K562 (cell line): ENCODE data around the gene SLC6A6. TPM values are rescaled to one million over a fixed set of nuclear protein-coding genes. Genes with fewer than 3 reads are reported as not detected.
A peak's percentile ranks its signal among the peaks of the same experiment; 100 is the strongest.

Experiments used
- ATAC-seq: fragments of 200-7000 bp; cut with Tn5 transposase; 3 replicates; pipeline ENCODE4 v1.9.1; 2020; ENCODE audit warnings: moderate library complexity
- BruUV-seq: library from RNA; stranded (reverse); fragments of 400-500 nt; replicated peaks from 2 replicates; lab custom pipeline; 2021; lab: Mats Ljungman, UMichigan
- CTCF ChIA-PET: fragments of 300-600 bp; formaldehyde crosslinking; extraction: SDS; loops from one replicate; lab custom pipeline; 2021; ENCODE audit warnings: low intra/inter-chr PET ratio; lab: Yijun Ruan, JAX
- POLR2A ChIA-PET: fragments of 300-600, 350-650 bp; sonication (Branson Sonifier 250); formaldehyde crosslinking; extraction: SDS; loops from one replicate; lab custom pipeline; 2021; ENCODE audit warnings: antibody characterized with exemption, inconsistent platforms; lab: Yijun Ruan, JAX
- DNase-seq, 4 experiments: peaks; one replicate each; pipeline versions ENCODE4 v3.0.0 to v3.0.0-alpha.2; 2011 to 2018; ENCODE audit warnings: low spot score in 3 of 4, mixed read lengths in 3 of 4; ENCODE audit errors: extremely low read depth in 1 of 4
- FAIRE-seq: peaks from 2 replicates; lab custom pipeline; 2011; peaks lifted over from hg19 to GRCh38; lab: Jason Lieb, UNC
- H2AFZ ChIP-seq: 2 replicates; pipeline ENCODE4 v1.6.0; 2011; ENCODE audit warnings: low read depth, low read length, control low read depth, inconsistent platforms
- H3K27ac ChIP-seq: fragments of 200-600 bp; 3 replicates; pipeline ENCODE4 v1.8.0; 2011; ENCODE audit warnings: low read depth, mild to moderate bottlenecking, control low read depth, inconsistent platforms, low read length, moderate library complexity, mixed read lengths; ENCODE audit errors: extremely low read depth
- H3K27me3 ChIP-seq, 2 experiments: fragments of 300-600 bp in 1 of 2; 2 replicates in 1 of 2; 3 replicates in 1 of 2; pipeline versions ENCODE4 v1.6.0 to v1.8.0; 2011; ENCODE audit warnings: inconsistent platforms in 2 of 2, low read length in 2 of 2, mild to moderate bottlenecking in 1 of 2, mixed read lengths in 1 of 2, moderate library complexity in 1 of 2; ENCODE audit not compliant: control insufficient read depth in 2 of 2, insufficient read depth in 2 of 2
- H3K36me3 ChIP-seq: fragments of 300-600 bp; 3 replicates; pipeline ENCODE4 v1.8.0; 2011; ENCODE audit warnings: mild to moderate bottlenecking, low read length, inconsistent platforms; ENCODE audit not compliant: control insufficient read depth, insufficient read depth
- H3K4me1 ChIP-seq, 2 experiments: fragments of 200-600 bp in 1 of 2; replicated peaks in 1 of 2; 2 replicates in 1 of 2; 3 replicates in 1 of 2; pipeline versions ENCODE4 v1.5.1 to v1.8.0; 2011; ENCODE audit warnings: inconsistent platforms in 2 of 2, low read length in 2 of 2, mild to moderate bottlenecking in 1 of 2, mixed read lengths in 1 of 2, moderate library complexity in 1 of 2; ENCODE audit not compliant: control insufficient read depth in 2 of 2, insufficient read depth in 2 of 2
- H3K4me2 ChIP-seq: 2 replicates; pipeline ENCODE4 v1.6.1; 2011; ENCODE audit warnings: low read length, control low read depth, inconsistent platforms, mixed read lengths; ENCODE audit not compliant: insufficient read depth
- H3K4me3 ChIP-seq: fragments of 200-600 bp; sonication (generic), shearing (Covaris generic); 2 replicates; pipeline ENCODE4 v1.5.1; 2016; ENCODE audit warnings: control low read depth, inconsistent platforms
- H3K79me2 ChIP-seq: fragments of 200-600 bp; 3 replicates; pipeline ENCODE4 v1.8.0; 2011; ENCODE audit warnings: low read length, inconsistent platforms; ENCODE audit not compliant: control insufficient read depth, insufficient read depth
- H3K9ac ChIP-seq, 2 experiments: 2 replicates each; pipeline versions ENCODE4 v1.6.0 to v1.6.1; 2011; ENCODE audit warnings: low read depth in 2 of 2, low read length in 2 of 2, control low read depth in 1 of 2, inconsistent platforms in 1 of 2, mild to moderate bottlenecking in 1 of 2, mixed read lengths in 1 of 2; ENCODE audit not compliant: insufficient read depth in 1 of 2
- H3K9me1 ChIP-seq: one replicate; pipeline ENCODE4 v1.6.0; 2011; ENCODE audit warnings: inconsistent platforms, mild to moderate bottlenecking, low read length, moderate library complexity; ENCODE audit not compliant: control insufficient read depth, insufficient read depth
- H3K9me3 ChIP-seq: replicated peaks from 2 replicates; pipeline ENCODE4 v1.5.1; 2011; ENCODE audit warnings: low read depth, low read length, inconsistent platforms; ENCODE audit not compliant: control insufficient read depth, insufficient read depth
- H4K20me1 ChIP-seq: replicated peaks from 2 replicates; pipeline ENCODE4 v1.6.1; 2011; ENCODE audit warnings: low read length, inconsistent platforms, mixed read lengths; ENCODE audit not compliant: control insufficient read depth, insufficient read depth
- ATF7 ChIP-seq: fragments of 450-650 bp; IDR thresholded peaks from 2 replicates; pipeline ENCODE4 v1.7.1; 2014; ENCODE audit warnings: mild to moderate bottlenecking, moderate library complexity
- GATA2 ChIP-seq: sonication (generic); formaldehyde crosslinking; IDR thresholded peaks from 2 replicates; pipeline ENCODE4 v1.4.0; 2020; ENCODE audit warnings: mild to moderate bottlenecking, missing genetic modification reagents
- KLF1 ChIP-seq: fragments of 450-650 bp; IDR thresholded peaks from 2 replicates; pipeline ENCODE4 v1.6.1; 2016; ENCODE audit warnings: missing genetic modification characterization, missing compliant biosample characterization
- MGA ChIP-seq: fragments of 450-650 bp; IDR thresholded peaks from 2 replicates; pipeline ENCODE4 v1.6.1; 2016; ENCODE audit warnings: mild to moderate bottlenecking, moderate library complexity
- RNF219 ChIP-seq: fragments of 250-450 bp; sonication (Bioruptor Pico); IDR thresholded peaks from 2 replicates; pipeline ENCODE4 v1.5.0; 2022; ENCODE audit warnings: mild to moderate bottlenecking
- TBP ChIP-seq: optimal IDR thresholded peaks from 2 replicates; pipeline ENCODE3; 2011; ENCODE audit warnings: low read depth, low read length, improper control_type of control experiment
- WGBS: fragments of 100-300 bp; shearing (Covaris generic); methylation state at CpG from one replicate; pipeline ENCODE4 v1.1.6; 2016; ENCODE audit warnings: low coverage, mixed read lengths; ENCODE audit not compliant: insufficient coverage; ENCODE audit errors: missing lambda C conversion rate; 5-methylcytosine and 5-hydroxymethylcytosine counted together
- in situ Hi-C: fragments of 300-500 bp; cut with MboI; formaldehyde crosslinking; loops from 4 replicates; pipeline ENCODE4 v1.15.0; 2018; ENCODE audit warnings: inconsistent platforms, mixed read lengths
- intact Hi-C: fragments of 100-400 bp; cut with micrococcal nuclease; formaldehyde crosslinking; loops from 2 replicates; pipeline ENCODE4 v1.14.2; 2022
- polyA plus RNA-seq, 8 experiments: library from polyadenylated mRNA; depleted of rRNA in 4 of 8; stranded (reverse) in 5 of 8; unstranded in 3 of 8; fragments of >200 nt; fragmentation: Nextera tagmentation in 2 of 8; fragmentation: Illumina TruSeq in 1 of 8; extraction: Ambion mirVana in 2 of 8; extraction: Trizol in 1 of 8; gene quantifications; 2 replicates each; pipeline versions ENCODE4 v1.2.1 to v1.2.3, GENCODE V29; 2011 to 2014; ENCODE audit warnings: inconsistent platforms in 1 of 8, missing spikeins in 1 of 8
- total RNA-seq, 7 experiments: library from RNA; depleted of rRNA in 6 of 7; stranded (reverse); fragments of >200 nt in 6 of 7; fragmentation: Illumina TruSeq in 2 of 7; extraction: Trizol in 2 of 7; gene quantifications; 2 replicates each; pipeline versions ENCODE4 v1.2.1 to v1.2.3, GENCODE V29; 2011 to 2021; ENCODE audit warnings: low replicate concordance in 1 of 7
- TF ChIP-seq, protein P1 (sequence below), 3 experiments: IDR thresholded peaks in 2 of 3; conservative IDR thresholded peaks in 1 of 3; 2 replicates each; pipeline ENCODE4 v1.5.1; 2011 to 2012; ENCODE audit warnings: low read length in 3 of 3, mild to moderate bottlenecking in 3 of 3, control low read depth in 2 of 3, improper control_type of control experiment in 1 of 3, inconsistent platforms in 1 of 3, low read depth in 1 of 3, mixed read lengths in 1 of 3, moderate library complexity in 1 of 3; ENCODE audit not compliant: insufficient read depth in 2 of 3

Gene SLC6A6
- total and polyA plus RNA-seq, 9 of the 15 experiments (the other 6 are each of a cell fraction or from before 2014, with no cell fraction given), result 12.3 to 203 (median 93.2) TPM

DNA sequence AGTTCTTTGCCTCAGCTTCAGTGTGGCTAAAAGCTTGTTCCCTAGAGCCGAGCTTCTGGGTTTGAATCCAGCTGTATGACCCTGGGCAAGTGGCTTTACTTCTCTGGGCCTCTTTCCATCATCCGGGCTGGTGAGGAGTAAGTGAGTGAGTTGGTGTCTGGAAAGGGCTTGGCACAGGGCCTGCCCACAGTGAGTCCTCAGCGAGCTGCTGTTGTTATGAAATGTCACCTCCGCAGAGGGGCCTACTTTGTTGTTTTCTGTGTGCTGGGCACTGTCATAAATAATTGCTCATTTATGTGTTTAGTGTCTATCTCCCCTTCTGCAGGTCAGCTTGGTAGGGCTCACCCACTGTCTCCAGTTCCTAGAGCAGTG is 31.7 kb downstream of the SLC6A6 start:
- Histone ChIP-seq H3K79me2 (peaks cover 99% of the 10 kb centered on the region), H3K9me1 (peaks cover 14% of the 10 kb centered on the region), H3K36me3 (peaks cover 82% of the 10 kb centered on the region), H3K9ac (peak overlapping the region in 1 of 2 experiments; percentile 33; a peak in 1 of 4 replicates), H3K9me3 (no peaks in the 10 kb centered on the region), H3K4me3 (no peak overlapping the region), H4K20me1 (peaks cover 25% of the 10 kb centered on the region), H2AFZ (no peak overlapping the region), H3K27me3 (no peaks in the 10 kb centered on the region), H3K27ac (peak overlapping the region; percentile 42; the same call in 2 of the 3 replicates), H3K4me1 (peaks cover 51 to 69% of the 10 kb centered on the region in 2 experiments), H3K4me2 (no peak overlapping the region)
- CTCF ChIA-PET, result no interaction called here
- in situ Hi-C loops (no loop called here), intact Hi-C loops (loop anchor here (10.0 kb wide), 1 partner anchor 229 kb away; no protein-coding TSS in a partner anchor)
- BruUV-seq, result no TSS peak
- TF ChIP-seq RNF219 (no peak), TBP (no peak), KLF1 (tag) (no peak), MGA (no peak), ATF7 (no peak), GATA2 (no peak)
- TF ChIP-seq, protein P1, sequence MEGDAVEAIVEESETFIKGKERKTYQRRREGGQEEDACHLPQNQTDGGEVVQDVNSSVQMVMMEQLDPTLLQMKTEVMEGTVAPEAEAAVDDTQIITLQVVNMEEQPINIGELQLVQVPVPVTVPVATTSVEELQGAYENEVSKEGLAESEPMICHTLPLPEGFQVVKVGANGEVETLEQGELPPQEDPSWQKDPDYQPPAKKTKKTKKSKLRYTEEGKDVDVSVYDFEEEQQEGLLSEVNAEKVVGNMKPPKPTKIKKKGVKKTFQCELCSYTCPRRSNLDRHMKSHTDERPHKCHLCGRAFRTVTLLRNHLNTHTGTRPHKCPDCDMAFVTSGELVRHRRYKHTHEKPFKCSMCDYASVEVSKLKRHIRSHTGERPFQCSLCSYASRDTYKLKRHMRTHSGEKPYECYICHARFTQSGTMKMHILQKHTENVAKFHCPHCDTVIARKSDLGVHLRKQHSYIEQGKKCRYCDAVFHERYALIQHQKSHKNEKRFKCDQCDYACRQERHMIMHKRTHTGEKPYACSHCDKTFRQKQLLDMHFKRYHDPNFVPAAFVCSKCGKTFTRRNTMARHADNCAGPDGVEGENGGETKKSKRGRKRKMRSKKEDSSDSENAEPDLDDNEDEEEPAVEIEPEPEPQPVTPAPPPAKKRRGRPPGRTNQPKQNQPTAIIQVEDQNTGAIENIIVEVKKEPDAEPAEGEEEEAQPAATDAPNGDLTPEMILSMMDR (IDR thresholded peaks at IDR 0.05 in 2 of 3, conservative IDR thresholded peaks at IDR 0.05 in 1 of 3; ENCODE audit: insufficient read depth in 2 of 3, low read depth in 1 of 3, low read length in 3 of 3), result no peak
- POLR2A ChIA-PET, result interaction anchor here (0.6 to 1.4 kb wide), 2 partner anchors 12 to 19 kb away, joined by 3 to 5 read pairs; no protein-coding TSS in a partner anchor
- no peak for DNase-seq
- no peak for FAIRE-seq
- 82% methylated on average over 4 of the region's 4 CpGs for WGBS
- no peak for ATAC-seq
